Dermis microvascular lymphatic vessel endothelial cell (primary cell): ENCODE results near the gene SORBS1. TPM values are rescaled to one million over a fixed set of nuclear protein-coding genes. Genes with fewer than 3 reads are reported as not detected.
A peak's percentile ranks its signal among the peaks of the same experiment; 100 is the strongest.

Source experiments
- DNase-seq, 2 donors: peaks; one replicate each; pipeline versions ENCODE4 v3.0.0 to v3.0.0-alpha.2; 2010; ENCODE audit warnings: low read depth in 2 of 2
- total RNA-seq: library from RNA; depleted of rRNA; stranded (reverse); fragments of >200 nt; gene quantifications from 2 replicates; pipeline ENCODE4 v1.2.1, GENCODE V29; 2014

SORBS1 gene
- total RNA-seq, 1 donor from 2014 or later: 0.77 TPM

- no peak for DNase-seq
Observed at GRCh38 chr10:95540514-95541052, 20.6 kb downstream of the SORBS1 start.

- no peak for DNase-seq
Observed at GRCh38 chr10:95539560-95540284, 21.4 kb downstream of the SORBS1 start.

- no peak for DNase-seq
Observed at GRCh38 chr10:95538412-95538811, 22.8 kb downstream of the SORBS1 start.

GRCh38 chr10:95537542-95537927 is 23.6 kb downstream of the SORBS1 start:
- no peak for DNase-seq

- DNase-seq: no peak
Observed at GRCh38 chr10:95536894-95537541, 24.2 kb downstream of the SORBS1 start.

GRCh38 chr10:95536017-95536416 is 25.2 kb downstream of the SORBS1 start:
- DNase-seq: peak in 1 of 2 donors; percentile 47

GRCh38 chr10:95535526-95535925 is 25.6 kb downstream of the SORBS1 start:
- DNase-seq: no peak

GRCh38 chr10:95533590-95533989 is 27.6 kb downstream of the SORBS1 start:
- DNase-seq: no peak

GRCh38 chr10:95532536-95532935 is 28.6 kb downstream of the SORBS1 start:
- no peak for DNase-seq

- DNase-seq: peak in 1 of 2 donors; percentile 47
Observed at GRCh38 chr10:95531994-95532399, 29.2 kb downstream of the SORBS1 start.

- peak in 1 of 2 donors; percentile 62 for DNase-seq
Observed at GRCh38 chr10:95531058-95531809, 29.9 kb downstream of the SORBS1 start.

GRCh38 chr10:95530561-95530960 is 30.6 kb downstream of the SORBS1 start:
- DNase-seq: no peak

- no peak for DNase-seq
Observed at GRCh38 chr10:95530029-95530428, 31.1 kb downstream of the SORBS1 start.

GRCh38 chr10:95526044-95526443 is 35.1 kb downstream of the SORBS1 start:
- DNase-seq: no peak

- no peak for DNase-seq
Observed at GRCh38 chr10:95525033-95525418, 36.1 kb downstream of the SORBS1 start.

GRCh38 chr10:95524358-95525032 is 36.7 kb downstream of the SORBS1 start:
- no peak for DNase-seq

GRCh38 chr10:95522117-95522516 is 39.1 kb downstream of the SORBS1 start:
- no peak for DNase-seq

- DNase-seq: no peak
Observed at GRCh38 chr10:95520617-95521016, 40.6 kb downstream of the SORBS1 start.

GRCh38 chr10:95518455-95519452 is 42.4 kb downstream of the SORBS1 start:
- DNase-seq: no peak
